ENCODE data around the gene REG4. TPM values are rescaled to one million over a fixed set of nuclear protein-coding genes. Genes with fewer than 3 reads are reported as not detected.

REG4 gene
- polyA plus RNA-seq, 1 of the 3 experiments (the other 2 are of a cell fraction) = not detected

DNA sequence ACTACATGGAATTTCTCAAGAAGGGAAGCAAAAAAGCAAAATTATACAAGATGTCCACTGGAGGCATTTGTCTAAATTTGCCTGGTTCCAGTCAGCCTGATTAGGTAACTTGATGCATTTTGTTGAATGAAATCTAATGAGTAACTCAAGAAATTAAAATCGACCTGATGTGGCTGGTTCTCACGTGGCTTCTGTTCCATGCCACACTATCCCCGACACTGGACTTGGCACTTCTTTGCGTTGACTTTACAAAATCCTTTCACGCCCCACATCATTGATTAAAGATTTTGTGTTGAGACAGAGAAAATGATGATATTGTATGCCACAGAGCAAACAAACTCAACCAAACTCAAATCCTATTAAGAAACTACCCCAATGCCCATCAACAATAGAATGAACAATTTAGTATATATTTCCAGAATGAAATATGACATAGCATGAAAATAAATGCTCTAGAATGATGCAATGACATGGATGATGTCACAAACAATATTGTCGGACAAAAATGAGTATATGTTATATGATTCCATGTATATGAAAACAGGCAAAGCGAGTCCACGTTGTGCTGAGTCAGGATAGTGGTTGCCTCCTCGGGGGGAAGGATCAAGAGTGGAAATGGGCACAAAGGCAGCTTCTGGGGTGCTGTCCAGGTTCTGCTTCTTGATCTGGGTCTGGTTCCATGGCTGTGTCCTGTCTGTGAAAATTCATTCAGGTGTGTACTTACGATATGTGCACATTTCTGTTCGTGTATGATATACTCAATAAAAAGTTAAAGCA lies 29.6 kb downstream of the REG4 start:
- WGBS (ENCODE audit: low lambda C conversion rate) = 80% methylated on average over 11 of the region's 11 CpGs
- H3K27me3 ChIP-seq (ENCODE audit: insufficient read depth) = peaks cover 4% of the 10 kb centered on the region; the same call in 1 of the 2 replicates
- CTCF ChIA-PET = interaction anchor here (1.7 to 3.1 kb wide), 2 partner anchors 28 to 38 kb away, joined by 6 to 18 read pairs; no protein-coding TSS in a partner anchor

DNA sequence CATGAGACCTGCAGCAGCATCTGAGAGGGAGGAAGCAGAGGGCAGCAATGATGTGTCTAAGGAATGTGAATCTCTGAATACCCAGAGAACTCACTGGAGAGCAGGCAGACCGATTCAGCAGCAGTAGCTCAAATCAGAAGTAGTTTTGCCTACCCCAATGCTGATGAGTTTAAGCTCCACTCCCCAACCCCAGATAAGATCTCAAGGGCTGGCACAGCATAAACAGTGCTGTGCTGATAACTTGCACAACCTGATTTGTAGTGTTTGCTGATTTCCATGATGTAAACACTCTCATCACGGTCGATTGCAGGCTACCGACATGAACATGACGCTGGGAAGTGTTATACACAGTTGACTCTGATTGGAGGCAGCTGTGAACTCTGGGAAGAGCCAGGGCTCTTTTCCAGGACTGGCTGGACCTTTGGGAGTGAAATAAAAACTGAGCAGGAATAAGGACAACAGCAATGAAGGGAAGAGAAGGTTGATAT lies 31.3 kb downstream of the REG4 start:
- H4K20me1 ChIP-seq (ENCODE audit: insufficient read depth) = no peaks in the 10 kb centered on the region
- no peaks in the 10 kb centered on the region for H3K36me3 ChIP-seq (replicated peaks in 1 of 2; ENCODE audit: control insufficient read depth in 1 of 2, insufficient read depth in 2 of 2, low read length in 1 of 2)
- peak overlapping the region in 1 of 2 experiments; percentile 31; a peak in 2 of 4 replicates for H3K4me3 ChIP-seq (ENCODE audit: low read depth in 2 of 2, low read length in 1 of 2)
- no peaks in the 10 kb centered on the region for H3K9me3 ChIP-seq
- peak; percentile 52 for DNase-seq
- H3K9ac ChIP-seq = no peak overlapping the region
- 9% methylated on average over 5 of the region's 5 CpGs for WGBS (ENCODE audit: low lambda C conversion rate)
- POLR2A ChIA-PET = no interaction called here
- H3K4me1 ChIP-seq (ENCODE audit: control insufficient read depth in 1 of 2, insufficient read depth in 2 of 2, low read depth in 1 of 2, low read length in 1 of 2) = peaks cover 0 to 5% of the 10 kb centered on the region in 2 experiments; a peak in 1 of 4 replicates
- H2AFZ ChIP-seq (ENCODE audit: low read depth) = peak overlapping the region; percentile 54; the same call in 1 of the 2 replicates
- H3K27me3 ChIP-seq (ENCODE audit: insufficient read depth) = peaks cover 4% of the 10 kb centered on the region; the same call in 1 of the 2 replicates
- H3K79me2 ChIP-seq (ENCODE audit: insufficient read depth) = no peaks in the 10 kb centered on the region
- peak; percentile 51 for TF ChIP-seq GATA2 (CRISPR knock-in tag; IDR thresholded peaks at IDR 0.05)
- TF ChIP-seq, protein P1, sequence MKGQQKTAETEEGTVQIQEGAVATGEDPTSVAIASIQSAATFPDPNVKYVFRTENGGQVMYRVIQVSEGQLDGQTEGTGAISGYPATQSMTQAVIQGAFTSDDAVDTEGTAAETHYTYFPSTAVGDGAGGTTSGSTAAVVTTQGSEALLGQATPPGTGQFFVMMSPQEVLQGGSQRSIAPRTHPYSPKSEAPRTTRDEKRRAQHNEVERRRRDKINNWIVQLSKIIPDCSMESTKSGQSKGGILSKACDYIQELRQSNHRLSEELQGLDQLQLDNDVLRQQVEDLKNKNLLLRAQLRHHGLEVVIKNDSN (IDR thresholded peaks at IDR 0.05; ENCODE audit: borderline replicate concordance, low read depth) = no peak
- H3K9me2 ChIP-seq = no peaks in the 10 kb centered on the region
- H3F3A ChIP-seq (replicated peaks; ENCODE audit: insufficient read depth) = no peaks in the 10 kb centered on the region
- H3K27ac ChIP-seq (ENCODE audit: low read depth in 2 of 2, low read length in 1 of 2) = peak overlapping the region in 1 of 2 experiments; percentile 43; a peak in 1 of 4 replicates
- CTCF ChIA-PET = interaction anchor here (1.1 to 3.1 kb wide), 3 partner anchors 29 to 60 kb away, joined by 3 to 18 read pairs (median 6); no protein-coding TSS in a partner anchor
- peak overlapping the region; percentile 38 for H3K4me2 ChIP-seq

More for the DNA sequence above, 29.6 kb downstream of the REG4 start:
- Histone ChIP-seq H2AFZ (ENCODE audit: low read depth) (no peak overlapping the region), H3K4me3 (ENCODE audit: low read depth in 2 of 2, low read length in 1 of 2) (no peak overlapping the region), H3K36me3 (replicated peaks in 1 of 2; ENCODE audit: control insufficient read depth in 1 of 2, insufficient read depth in 2 of 2, low read length in 1 of 2) (no peaks in the 10 kb centered on the region), H3K79me2 (ENCODE audit: insufficient read depth) (no peaks in the 10 kb centered on the region), H3K27ac (ENCODE audit: low read depth in 2 of 2, low read length in 1 of 2) (no peak overlapping the region), H3K9me3 (no peaks in the 10 kb centered on the region), H3K9ac (no peak overlapping the region), H3K4me2 (no peak overlapping the region), H4K20me1 (ENCODE audit: insufficient read depth) (no peaks in the 10 kb centered on the region), H3K9me2 (no peaks in the 10 kb centered on the region), H3K4me1 (ENCODE audit: control insufficient read depth in 1 of 2, insufficient read depth in 2 of 2, low read depth in 1 of 2, low read length in 1 of 2) (peaks cover 0 to 5% of the 10 kb centered on the region in 2 experiments; a peak in 1 of 4 replicates), H3F3A (replicated peaks; ENCODE audit: insufficient read depth) (no peaks in the 10 kb centered on the region)
- no peak for DNase-seq
- POLR2A ChIA-PET = no interaction called here
- no peak for TF ChIP-seq TAF1 (IDR thresholded peaks at IDR 0.05; ENCODE audit: borderline replicate concordance, low read depth, low read length)

DNA sequence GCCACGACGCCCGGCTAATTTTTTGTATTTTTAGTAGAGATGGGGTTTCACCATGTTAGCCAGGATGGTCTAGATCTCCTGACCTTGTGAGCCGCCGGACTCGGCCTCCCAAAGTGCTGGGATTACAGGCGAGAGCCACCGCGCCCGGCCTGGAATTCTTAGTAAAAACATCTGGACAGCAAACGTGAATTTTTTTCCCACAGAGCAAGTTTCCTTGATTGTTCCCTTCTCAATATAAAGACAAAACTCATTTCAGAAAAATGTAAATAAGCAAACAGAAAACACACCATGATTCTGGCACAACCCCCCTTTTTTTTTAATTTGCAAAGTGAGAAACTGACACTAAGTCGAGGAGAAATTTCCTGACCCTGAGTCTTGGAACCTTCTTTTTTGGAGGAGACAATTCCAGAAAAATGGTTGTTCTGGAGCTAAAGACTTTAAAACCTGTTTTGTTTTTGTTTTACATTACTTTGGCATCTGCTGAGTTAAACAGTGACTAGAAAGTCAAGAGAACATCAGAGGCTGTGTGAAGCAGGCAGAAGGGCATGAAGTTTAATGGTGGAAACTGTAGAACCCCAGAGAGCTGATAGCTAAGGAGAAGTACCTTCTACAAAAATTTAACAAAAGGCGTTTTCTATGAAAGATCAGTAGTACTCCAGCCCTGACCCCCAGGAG lies 32.2 kb downstream of the REG4 start:
- H3K9ac ChIP-seq = no peak overlapping the region
- no peak overlapping the region for H3K4me2 ChIP-seq
- H3K79me2 ChIP-seq (ENCODE audit: insufficient read depth) = no peaks in the 10 kb centered on the region
- POLR2A ChIA-PET = no interaction called here
- 86% methylated on average over 13 of the region's 13 CpGs for WGBS (ENCODE audit: low lambda C conversion rate)
- CTCF ChIA-PET = interaction anchor here (0.9 to 3.1 kb wide), 2 partner anchors 30 to 35 kb away, joined by 3 to 18 read pairs; no protein-coding TSS in a partner anchor
- H3F3A ChIP-seq (replicated peaks; ENCODE audit: insufficient read depth) = no peaks in the 10 kb centered on the region
- H3K4me3 ChIP-seq (ENCODE audit: low read depth in 2 of 2, low read length in 1 of 2) = no peak overlapping the region
- H3K36me3 ChIP-seq (replicated peaks in 1 of 2; ENCODE audit: control insufficient read depth in 1 of 2, insufficient read depth in 2 of 2, low read length in 1 of 2) = no peaks in the 10 kb centered on the region
- no peaks in the 10 kb centered on the region; the same call in 1 of the 2 replicates for H3K27me3 ChIP-seq (ENCODE audit: insufficient read depth)
- peaks cover 0 to 5% of the 10 kb centered on the region in 2 experiments; a peak in 2 of 4 replicates for H3K4me1 ChIP-seq (ENCODE audit: control insufficient read depth in 1 of 2, insufficient read depth in 2 of 2, low read depth in 1 of 2, low read length in 1 of 2)
- H3K9me2 ChIP-seq = no peaks in the 10 kb centered on the region
- no peak overlapping the region for H3K27ac ChIP-seq (ENCODE audit: low read depth in 2 of 2, low read length in 1 of 2)
- no peaks in the 10 kb centered on the region for H3K9me3 ChIP-seq
- peak; percentile 11 for DNase-seq
- TF ChIP-seq POLR2AphosphoS5 (IDR thresholded peaks at IDR 0.05; ENCODE audit: low read depth, low read length) = no peak
- TF ChIP-seq, protein P2, sequence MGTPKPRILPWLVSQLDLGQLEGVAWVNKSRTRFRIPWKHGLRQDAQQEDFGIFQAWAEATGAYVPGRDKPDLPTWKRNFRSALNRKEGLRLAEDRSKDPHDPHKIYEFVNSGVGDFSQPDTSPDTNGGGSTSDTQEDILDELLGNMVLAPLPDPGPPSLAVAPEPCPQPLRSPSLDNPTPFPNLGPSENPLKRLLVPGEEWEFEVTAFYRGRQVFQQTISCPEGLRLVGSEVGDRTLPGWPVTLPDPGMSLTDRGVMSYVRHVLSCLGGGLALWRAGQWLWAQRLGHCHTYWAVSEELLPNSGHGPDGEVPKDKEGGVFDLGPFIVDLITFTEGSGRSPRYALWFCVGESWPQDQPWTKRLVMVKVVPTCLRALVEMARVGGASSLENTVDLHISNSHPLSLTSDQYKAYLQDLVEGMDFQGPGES (IDR thresholded peaks at IDR 0.05; ENCODE audit: low read depth, low read length) = no peak
- TF ChIP-seq GATA2 (CRISPR knock-in tag; IDR thresholded peaks at IDR 0.05) = no peak
- TF ChIP-seq, protein P3, sequence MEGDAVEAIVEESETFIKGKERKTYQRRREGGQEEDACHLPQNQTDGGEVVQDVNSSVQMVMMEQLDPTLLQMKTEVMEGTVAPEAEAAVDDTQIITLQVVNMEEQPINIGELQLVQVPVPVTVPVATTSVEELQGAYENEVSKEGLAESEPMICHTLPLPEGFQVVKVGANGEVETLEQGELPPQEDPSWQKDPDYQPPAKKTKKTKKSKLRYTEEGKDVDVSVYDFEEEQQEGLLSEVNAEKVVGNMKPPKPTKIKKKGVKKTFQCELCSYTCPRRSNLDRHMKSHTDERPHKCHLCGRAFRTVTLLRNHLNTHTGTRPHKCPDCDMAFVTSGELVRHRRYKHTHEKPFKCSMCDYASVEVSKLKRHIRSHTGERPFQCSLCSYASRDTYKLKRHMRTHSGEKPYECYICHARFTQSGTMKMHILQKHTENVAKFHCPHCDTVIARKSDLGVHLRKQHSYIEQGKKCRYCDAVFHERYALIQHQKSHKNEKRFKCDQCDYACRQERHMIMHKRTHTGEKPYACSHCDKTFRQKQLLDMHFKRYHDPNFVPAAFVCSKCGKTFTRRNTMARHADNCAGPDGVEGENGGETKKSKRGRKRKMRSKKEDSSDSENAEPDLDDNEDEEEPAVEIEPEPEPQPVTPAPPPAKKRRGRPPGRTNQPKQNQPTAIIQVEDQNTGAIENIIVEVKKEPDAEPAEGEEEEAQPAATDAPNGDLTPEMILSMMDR (IDR thresholded peaks at IDR 0.05) = no peak
- no peak for TF ChIP-seq YY1 (IDR thresholded peaks at IDR 0.05; ENCODE audit: low read depth)
- TF ChIP-seq EZH2phosphoT487 (IDR thresholded peaks at IDR 0.05; ENCODE audit: borderline replicate concordance, low read depth) = no peak
- no peak overlapping the region for H2AFZ ChIP-seq (ENCODE audit: low read depth)
- H4K20me1 ChIP-seq (ENCODE audit: insufficient read depth) = no peaks in the 10 kb centered on the region

Data from SK-N-SH (cell line).